Activated T-cell treated with anti-CD3 and anti-CD28 coated beads for 4 hours (primary cell): ENCODE data around the gene NOS1AP.
"Not testable (repeated sequence)": the region's sequence is repeated elsewhere in the genome, so short reads cannot be mapped to it uniquely, and the experiment has no call there.

ENCODE experiments used
- DNase-seq: peaks from one replicate; pipeline ENCODE4 v3.0.0-alpha.2; 2020

The NOS1AP gene

DNA sequence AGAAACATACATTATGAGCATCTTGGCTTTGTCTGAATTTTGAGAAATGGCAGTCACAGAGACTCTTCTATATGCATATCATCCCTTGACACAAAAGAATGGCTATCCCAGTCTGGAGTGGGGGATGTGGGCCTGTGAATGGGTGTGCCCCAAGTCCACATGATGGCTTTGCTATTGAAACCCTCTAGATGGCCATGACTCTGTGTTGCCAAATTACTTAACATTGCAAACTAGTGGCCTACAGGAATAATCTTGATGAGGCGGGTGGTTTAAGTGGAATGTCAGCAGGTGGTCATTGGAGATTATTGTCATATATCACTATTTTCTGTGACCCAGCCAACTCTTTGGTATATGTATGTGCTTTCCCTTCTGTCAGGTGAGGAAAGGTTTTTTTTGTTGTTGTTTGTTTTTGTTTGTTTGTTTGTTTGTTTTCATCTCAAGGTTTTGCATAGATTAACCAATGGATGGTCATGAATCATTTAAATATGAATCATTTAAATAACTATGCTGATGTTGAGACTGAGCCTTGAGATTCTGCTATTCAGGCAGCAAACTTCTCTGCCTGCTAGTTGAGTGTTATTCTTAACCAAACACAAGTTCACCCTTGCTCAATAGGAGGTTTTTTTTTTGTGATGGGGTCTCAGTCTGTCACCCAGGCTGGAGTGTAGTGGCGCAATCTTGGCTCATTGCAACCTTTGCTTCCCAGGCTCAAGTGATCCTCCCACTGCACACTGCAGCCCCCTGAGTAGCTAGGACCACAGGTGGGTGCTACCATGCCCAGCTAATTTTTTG lies 103.0 kb downstream of the NOS1AP start:
- DNase-seq: no peak

GRCh38 chr1:162173607-162174006 lies 104.1 kb downstream of the NOS1AP start:
- DNase-seq: not testable (repeated sequence)

DNA sequence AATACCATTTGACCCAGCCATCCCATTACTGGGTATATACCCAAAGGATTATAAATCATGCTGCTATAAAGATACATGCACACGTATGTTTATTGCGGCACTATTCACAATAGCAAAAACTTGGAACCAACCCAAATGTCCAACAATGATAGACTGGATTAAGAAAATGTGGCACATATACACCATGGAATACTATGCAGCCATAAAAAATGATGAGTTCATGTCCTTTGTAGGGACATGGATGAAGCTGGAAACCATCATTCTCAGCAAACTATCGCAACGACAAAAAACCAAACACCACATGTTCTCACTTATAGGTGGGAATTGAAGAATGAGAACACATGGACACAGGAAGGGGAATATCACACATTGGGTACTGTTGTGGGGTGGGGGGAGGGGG lies 104.5 kb downstream of the NOS1AP start:
- not testable (repeated sequence) for DNase-seq

DNA sequence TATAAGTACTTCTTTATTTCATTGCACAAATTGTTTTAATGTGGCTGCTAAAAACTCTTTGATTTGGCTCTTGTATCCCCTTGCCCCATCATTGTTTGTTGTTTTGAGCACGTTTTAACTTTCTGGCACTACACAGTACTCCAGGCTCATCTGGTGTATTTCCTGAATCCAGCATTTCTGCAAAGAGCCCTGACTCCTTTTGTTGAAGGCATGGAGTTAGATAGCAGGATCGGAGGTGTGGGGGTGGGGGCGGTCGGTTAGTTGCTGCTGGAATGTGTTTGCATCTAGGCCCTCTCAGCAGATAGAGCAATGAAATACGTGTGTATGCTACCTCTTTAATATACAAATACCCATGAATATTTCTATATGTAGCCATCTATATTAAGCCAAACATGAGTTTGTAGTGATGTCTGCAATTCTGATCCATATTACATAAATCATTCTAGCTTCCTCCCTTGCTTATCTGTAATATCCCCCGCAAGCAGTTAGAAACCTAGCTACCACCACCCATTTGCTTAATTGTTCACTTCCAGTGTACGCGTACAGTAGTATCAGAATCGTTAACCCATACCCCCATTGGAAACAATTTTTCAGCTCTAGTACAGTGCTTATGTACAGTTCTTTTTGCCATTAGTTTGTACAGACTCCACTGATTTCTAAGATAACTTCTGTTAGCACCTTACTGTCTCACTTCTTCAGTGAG lies 106.0 kb downstream of the NOS1AP start:
- no peak for DNase-seq

DNA sequence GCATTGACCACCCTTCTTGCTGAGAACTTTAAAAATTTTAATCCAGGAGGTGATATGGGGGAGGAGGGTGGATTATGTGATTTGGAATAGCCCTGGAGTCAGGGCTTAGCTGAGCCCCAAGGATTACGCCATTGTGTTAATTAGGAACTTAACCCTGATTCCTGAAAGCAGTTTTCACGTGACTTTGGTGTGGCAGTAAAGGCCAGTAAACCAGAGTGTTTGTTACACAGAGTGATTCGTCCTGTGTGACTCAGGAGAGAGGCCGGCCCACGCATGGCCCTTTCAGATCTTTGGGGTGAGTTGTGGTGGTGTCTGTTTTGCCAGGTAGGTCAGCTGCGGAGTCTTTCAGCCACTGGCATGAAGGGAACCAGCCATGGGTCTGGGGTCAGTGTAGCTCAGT lies 107.6 kb downstream of the NOS1AP start:
- no peak for DNase-seq

DNA sequence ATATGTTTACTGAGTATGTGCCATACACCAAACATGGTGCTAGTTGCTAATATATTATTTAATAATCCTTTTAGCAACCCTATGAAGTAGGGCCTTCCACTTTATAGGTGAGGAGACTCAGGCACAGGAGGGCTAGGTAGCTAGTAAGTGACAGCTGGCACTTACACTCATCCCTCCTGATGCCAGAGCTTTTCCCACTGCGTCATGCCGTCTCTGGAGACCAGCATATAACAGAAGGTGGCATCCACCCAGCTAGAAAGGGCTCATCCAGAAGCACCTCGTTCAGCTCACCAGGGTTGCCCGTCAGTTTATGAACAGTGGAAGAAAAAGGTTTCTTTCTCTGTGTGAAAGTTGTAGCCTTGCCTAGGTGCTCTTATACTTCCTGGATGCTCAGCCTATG lies 108.9 kb downstream of the NOS1AP start:
- no peak for DNase-seq

DNA sequence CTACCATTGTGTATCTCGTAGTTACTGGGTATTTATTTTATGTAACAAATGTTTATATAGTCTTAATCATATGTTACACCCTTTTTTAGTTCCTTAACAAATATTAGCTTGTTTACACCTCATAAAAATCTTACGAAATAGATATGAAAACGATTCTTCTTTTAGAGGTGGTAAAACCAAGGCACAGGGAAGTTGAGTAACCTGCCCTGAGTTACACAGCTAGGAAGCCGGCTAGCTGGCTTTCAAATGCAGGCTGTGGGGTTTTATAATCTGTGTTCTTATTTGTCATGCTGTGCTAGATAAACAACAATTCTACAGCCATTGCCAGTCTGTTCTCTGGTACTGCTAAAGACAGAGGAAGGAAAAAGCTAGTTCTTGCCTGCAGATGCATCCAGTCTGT lies 109.6 kb downstream of the NOS1AP start:
- no peak for DNase-seq

DNA sequence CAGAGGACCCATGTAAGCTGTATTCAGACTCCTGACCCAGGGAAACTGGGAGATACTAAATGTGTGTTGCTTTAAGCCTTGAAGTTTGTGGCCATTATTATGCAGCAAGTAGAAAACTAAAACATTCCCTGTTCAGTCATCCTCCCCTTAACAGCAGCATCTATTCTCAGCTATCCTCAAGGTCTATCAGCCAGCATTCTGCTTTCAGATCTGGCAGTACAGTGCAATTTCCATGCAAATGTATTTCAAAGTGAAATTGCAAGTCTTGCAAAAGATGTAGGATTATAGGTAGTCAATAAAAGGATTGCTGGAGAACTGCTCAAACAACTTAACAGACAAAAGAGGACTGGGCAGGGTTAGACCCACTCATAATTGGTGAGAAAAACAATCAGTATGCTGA lies 111.3 kb downstream of the NOS1AP start:
- no peak for DNase-seq

GRCh38 chr1:162182090-162182489 lies 112.6 kb downstream of the NOS1AP start:
- no peak for DNase-seq

DNA sequence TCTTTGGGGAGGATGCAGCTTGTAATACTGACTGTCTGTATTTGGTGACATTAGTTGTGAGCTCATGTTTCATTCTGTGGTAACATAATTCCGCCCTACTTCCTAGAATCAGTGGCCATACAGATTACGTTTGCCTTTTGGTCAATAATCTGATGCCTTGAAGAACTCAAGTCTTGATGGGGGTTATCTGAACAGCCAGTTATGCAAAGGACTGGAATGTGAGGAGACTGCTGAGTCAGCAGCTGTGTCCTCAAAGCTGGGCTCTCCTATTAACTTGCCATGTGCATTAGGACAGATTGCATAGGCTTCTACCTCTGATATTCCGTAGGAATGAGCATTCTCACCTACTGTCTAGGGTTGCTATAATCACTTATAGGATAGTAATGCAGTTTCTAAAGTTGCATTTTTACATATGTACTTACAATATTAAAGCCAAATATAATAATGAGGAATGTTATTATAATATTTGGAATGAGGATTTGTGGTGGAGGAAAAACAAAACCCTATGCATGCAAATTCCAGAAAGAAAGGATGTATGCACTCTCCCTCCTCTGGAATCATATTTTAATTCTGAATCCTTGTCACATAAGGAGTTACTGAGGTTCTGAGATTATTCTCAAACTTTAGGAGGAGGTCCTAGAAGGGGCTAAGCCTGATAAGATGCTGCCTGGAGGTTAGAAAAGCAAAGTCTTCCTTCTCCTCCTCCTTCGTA lies 116.0 kb downstream of the NOS1AP start:
- no peak for DNase-seq

DNA sequence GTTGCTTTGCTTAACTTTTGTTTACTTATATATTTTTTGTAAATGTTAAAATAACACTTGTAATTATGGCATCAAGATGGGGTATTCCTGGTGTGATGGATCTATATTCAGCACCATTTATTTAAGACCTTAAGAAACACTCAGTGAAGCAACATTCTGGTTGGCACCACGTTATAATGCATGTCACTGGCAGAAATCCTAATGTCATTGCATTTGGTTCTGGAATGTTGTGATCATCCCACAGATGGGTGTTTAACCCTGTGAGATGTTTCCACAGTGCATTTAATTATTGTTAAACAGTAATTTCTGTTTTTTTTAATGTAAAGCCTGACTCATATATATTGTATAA lies 116.5 kb downstream of the NOS1AP start:
- DNase-seq: no peak

- no peak for DNase-seq
Measured at GRCh38 chr1:162186406-162186805, 116.9 kb downstream of the NOS1AP start.

DNA sequence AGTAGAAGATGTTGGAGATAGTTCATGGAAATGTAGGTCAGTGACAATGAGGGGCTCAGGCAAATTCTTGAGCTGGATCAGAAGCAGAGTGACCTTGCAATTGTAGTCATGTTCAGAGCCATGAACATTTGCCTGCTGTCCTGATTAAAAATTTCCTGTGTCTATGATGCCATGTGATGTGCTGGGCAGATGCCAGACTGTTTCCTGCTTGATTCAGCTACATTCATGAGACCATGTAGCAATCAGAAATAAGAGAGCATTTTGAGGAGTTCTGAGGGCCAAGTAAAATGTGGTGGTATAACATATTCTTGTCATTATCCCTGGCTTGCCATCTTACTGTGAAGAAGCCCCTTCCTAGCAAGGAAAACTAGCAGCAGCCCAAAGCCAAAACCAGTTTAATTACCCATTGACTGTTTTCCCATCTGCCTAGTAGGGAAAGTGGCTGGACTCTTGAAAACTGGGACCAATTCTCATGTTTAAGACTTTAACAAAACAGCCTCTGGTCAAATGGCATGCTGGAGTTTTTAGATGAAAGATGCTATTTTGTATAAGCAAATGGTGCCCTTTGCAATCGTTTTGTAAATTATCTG lies 118.3 kb downstream of the NOS1AP start:
- DNase-seq: no peak

DNA sequence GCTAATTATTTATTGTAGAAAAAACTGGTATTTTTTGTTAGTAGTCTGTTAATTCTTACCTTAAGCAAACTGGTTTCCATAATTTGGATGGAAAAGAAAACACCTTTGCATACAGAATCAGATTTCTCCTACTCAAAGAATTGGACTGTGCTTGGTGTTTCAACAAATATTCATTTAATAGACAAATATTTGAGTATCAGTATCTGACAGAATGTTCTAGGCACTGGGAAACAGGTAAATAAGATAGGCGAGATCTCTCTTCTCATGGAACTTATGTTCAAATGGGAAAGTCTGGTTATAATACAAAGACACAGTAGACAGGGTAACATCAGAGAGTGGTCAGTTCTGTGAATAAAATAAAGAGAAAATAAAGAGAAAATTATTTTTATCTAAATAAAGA lies 119.9 kb downstream of the NOS1AP start:
- DNase-seq: no peak

DNA sequence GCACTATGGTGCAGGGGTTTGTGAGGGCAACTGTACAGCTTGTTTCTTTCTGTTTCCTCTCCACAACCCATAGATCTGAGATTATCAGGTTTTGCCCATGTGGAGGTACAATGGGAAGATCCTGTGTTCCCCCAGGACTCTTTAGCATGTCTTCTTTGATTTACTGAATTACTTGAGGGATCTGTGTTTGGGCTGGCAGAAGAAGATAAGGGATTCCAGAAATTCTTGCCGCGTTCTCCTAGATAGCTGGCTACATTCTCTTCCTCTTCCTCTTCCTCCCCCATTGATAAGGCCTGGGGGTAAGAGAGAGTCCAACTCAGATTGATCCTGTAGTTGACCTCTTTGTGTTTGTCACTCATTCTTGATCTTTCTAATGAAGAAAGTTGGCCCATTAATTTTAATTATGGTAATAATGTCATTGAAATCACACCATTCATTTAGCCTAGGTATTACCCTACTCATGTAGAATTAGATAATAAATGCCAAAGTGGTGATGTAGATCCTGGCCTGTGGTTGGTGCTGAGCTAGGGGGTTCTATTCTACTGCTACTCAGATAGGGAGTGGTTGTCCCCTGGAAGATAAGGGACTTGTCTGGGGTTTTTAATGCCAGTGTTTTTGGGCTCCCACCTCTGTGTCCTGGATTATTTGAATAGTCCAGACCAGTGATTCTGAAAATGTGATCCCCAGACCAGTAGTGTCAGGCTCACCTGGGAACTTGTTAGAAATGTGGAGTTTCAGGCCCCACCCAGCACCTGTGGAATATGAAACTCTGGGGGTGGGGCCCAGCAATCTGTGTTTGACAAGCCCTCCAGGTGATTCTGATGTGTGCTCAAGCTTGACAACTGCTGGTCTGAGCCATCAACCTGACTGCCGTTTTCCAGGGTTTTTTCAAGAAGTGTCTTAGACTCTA lies 122.2 kb downstream of the NOS1AP start:
- no peak for DNase-seq

GRCh38 chr1:162192306-162192678 lies 122.8 kb downstream of the NOS1AP start:
- DNase-seq: no peak

GRCh38 chr1:162192763-162193162 lies 123.3 kb downstream of the NOS1AP start:
- DNase-seq: no peak

DNA sequence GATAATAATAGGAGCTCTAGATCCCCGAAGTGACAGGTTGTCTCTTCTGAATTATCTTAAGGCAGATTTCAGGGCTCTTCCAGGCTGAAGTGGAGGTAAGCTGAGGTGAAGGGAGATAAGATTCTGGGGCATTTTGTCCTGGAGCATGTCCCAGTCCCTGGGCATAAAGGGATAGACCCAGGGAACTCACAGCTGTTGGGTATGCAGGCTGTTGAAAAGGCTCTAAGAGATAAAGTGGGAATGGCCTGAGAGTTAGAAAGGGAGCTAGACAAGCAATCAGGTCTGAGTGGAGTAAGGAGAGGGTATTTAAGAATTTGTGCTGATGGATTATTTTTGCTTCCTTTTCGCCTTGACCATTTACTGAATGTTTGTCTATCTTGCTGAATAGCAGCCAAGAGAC lies 123.7 kb downstream of the NOS1AP start:
- no peak for DNase-seq

GRCh38 chr1:162193815-162194214 lies 124.3 kb downstream of the NOS1AP start:
- no peak for DNase-seq

DNA sequence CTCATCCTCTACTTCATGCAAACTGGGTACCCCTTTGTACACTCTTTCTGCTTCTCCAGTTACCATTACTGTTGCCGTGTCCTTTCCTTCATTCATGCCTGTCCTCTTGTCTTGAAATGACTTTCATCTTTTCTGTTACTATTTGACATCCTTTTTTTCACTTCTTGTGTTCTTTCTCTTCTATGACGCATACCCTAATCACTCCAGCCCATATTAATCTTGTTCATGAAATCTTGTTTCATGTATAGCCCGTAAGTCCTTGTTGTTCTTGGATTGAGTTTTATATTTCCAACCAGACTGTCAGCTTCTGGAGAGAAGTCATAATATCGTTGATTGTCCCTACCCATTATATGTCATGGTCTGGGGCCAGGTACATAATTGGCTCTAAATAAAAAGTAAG lies 126.1 kb downstream of the NOS1AP start:
- no peak for DNase-seq

- DNase-seq: no peak
Measured at GRCh38 chr1:162196387-162196786, 126.9 kb downstream of the NOS1AP start.

GRCh38 chr1:162197041-162197531 lies 127.6 kb downstream of the NOS1AP start:
- no peak for DNase-seq
